HG03520 (cell line): ENCODE data around the gene GJA1.
A peak's percentile ranks its signal among the peaks of the same experiment; 100 is the strongest.
"Not testable (repeated sequence)": the region's sequence is repeated elsewhere in the genome, so short reads cannot be mapped to it uniquely, and the experiment has no call there.

Source experiments
- ATAC-seq: cut with Tn5 transposase; IDR thresholded peaks from one replicate; pipeline ENCODE4 v1.9.1; 2021; ENCODE audit warnings: mild to moderate bottlenecking, moderate library complexity; ENCODE audit not compliant: unreplicated experiment

Gene GJA1

GRCh38 chr6:121436960-121437850, 1.8 kb downstream of the GJA1 start:
- ATAC-seq, result no peak

DNA sequence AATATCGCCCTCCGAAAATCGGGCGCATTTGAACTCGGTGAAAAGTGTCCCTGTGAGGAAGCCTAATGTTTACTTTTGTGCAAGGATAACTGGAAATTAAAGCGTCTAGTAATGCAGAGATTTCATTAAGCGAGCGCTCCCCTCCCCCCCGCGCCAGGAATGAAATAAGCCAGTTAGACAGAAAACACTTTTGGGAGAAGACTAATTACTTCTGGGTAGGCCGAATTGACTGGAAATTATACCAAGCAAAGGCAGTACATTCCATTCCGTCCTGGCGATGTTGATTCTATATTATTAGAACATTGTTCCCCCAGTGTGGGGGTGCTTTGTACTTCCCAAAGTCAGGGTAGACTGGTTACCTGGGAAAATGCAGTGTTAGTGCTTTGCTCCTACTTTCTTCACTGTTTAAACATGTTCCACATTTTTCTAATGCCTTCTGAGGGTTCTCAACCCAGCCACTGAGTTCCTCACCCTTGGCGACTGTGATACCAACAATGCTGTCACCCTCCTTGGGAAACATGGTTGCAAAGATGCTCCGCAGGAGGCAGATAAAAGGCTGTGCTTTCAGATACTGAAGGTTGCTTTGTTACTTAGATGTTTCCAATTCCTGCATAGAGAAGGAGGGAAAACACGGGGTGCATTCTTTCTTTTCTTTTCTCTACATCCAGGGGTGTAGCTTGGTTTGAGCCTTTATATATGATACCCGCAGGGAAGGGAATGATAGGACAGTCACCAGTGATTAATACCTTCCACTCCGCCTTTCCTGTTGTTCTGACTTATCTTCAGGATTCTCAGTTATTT, 2.6 kb downstream of the GJA1 start:
- no peak for ATAC-seq

- no peak for ATAC-seq
Measured at GRCh38 chr6:121438869-121439268, 3.4 kb downstream of the GJA1 start.

- ATAC-seq, result no peak
Measured at GRCh38 chr6:121439475-121439874, 4.0 kb downstream of the GJA1 start.

DNA sequence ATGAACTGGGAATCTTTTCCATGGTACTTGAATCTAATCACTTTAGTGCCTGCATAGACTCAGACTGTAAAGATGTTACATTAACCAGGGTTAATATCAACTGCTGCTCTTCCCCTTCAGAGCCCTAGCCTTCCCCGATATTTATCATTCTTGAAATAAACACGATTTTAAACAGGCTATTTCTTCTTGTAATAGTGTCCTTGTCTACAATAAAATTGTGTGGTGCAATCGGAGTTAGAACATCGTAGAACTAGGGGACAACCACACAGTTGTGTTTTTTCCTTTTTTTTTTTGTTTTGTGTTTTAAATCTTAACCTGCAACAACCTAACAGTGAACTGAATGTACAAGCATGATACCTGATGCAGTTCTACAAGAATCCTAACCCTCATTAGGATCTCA, 4.5 kb downstream of the GJA1 start:
- ATAC-seq, result no peak

DNA sequence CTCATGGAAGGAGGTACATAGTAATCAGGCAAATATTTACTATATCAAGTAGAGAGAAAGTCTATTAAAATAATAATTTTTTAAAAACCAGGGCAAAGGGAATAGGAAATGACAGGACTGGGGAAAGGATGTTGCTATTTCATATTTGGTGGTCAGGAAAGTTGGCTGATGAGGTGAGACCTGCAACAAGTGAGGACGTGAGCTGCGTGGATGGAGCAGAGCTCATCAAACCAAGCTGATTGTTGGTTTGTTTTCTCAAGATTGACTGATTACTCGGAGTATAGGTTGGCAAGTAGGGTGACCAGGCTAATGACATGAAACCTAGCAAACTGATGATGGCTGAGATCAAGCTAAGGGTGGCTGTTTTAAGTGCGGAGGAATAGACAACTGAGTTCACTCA, 6.0 kb downstream of the GJA1 start:
- no peak for ATAC-seq

DNA sequence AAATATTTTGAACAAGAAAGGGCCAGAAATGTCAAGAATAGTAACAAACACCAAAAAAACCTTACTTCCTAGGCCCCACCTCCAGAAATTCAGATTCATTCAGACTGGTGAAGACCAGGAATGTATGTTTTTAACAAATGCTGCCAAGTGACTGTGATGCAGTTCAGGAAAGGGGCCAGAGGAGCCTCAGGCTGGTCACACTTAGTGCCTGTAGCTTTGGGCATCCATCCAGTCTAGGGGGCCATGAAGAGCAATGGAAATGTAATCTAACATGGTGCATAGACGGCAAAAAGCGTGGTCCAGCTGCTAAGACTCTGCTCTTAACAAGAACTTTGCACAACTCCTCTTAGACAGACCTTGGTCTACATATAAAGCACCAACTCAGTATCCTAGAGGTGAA, 7.1 kb downstream of the GJA1 start:
- no peak for ATAC-seq

DNA sequence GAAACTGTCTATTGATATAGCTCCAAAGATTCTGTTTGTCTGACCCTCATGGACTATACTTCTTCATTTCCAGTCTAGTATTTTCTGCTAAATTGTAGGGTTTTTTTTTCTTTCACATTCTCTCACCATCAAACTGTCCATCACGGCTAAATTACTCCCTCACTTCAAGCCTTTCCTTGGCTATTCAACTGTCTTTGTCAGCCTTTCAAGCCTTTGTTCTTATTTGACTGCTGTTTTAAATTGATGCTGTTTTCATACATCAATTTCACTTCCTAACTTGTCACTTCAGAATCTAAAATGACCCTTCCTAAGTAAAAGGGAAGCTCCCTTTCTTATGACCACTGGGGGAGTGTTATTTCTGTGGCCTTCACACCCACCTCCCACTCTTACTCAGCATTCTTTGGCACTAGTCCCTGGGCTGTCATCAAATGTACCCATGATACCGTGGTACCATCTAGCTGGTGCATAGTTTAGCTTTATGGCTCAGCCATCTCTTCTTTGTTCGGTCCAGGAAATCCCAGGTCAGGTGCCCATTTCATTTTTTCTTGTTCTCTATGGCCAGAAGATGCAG, 8.6 kb downstream of the GJA1 start:
- ATAC-seq, result no peak

- ATAC-seq, result not testable (repeated sequence)
Measured at GRCh38 chr6:121446705-121447104, 11.3 kb downstream of the GJA1 start.

- not testable (repeated sequence) for ATAC-seq
Measured at GRCh38 chr6:121447746-121448145, 12.3 kb downstream of the GJA1 start.

DNA sequence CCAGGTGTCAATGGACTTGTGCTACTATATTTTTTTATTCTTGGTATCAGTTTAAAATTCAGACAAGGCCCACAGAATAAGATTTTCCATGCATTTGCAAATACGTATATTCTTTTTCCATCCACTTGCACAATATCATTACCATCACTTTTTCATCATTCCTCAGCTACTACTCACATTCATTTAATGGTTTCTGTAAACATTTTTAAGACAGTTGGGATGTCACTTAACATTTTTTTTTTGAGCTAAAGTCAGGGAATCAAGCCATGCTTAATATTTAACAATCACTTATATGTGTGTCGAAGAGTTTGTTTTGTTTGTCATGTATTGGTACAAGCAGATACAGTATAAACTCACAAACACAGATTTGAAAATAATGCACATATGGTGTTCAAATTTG, 13.1 kb downstream of the GJA1 start:
- not testable (repeated sequence) for ATAC-seq

- ATAC-seq, result no peak
Measured at GRCh38 chr6:121449331-121449730, 13.9 kb downstream of the GJA1 start.

DNA sequence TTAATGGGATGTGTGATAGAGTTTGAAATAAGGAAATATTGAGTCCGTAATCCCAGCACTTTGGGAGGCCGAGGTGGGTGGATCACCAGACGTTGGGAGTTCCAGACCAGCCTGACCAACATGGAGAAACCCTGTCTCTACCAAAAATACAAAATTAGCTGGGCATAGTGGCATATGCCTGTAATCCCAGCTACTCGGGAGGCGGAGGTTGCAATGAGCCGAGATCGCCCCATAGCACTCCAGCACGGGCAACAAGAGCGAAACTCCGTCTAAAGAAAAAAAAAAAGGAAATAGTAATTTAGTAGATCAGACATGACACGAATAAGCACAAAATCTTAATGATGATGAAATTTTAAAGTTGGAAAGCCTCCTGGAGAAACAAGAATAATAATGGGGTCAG, 14.8 kb downstream of the GJA1 start:
- ATAC-seq, result no peak

GRCh38 chr6:121451250-121451649, 15.8 kb downstream of the GJA1 start:
- ATAC-seq, result no peak

- ATAC-seq, result no peak
Measured at GRCh38 chr6:121453191-121453590, 17.7 kb downstream of the GJA1 start.

- ATAC-seq, result peak; percentile 78
Measured at GRCh38 chr6:121460170-121460569, 24.7 kb downstream of the GJA1 start.

DNA sequence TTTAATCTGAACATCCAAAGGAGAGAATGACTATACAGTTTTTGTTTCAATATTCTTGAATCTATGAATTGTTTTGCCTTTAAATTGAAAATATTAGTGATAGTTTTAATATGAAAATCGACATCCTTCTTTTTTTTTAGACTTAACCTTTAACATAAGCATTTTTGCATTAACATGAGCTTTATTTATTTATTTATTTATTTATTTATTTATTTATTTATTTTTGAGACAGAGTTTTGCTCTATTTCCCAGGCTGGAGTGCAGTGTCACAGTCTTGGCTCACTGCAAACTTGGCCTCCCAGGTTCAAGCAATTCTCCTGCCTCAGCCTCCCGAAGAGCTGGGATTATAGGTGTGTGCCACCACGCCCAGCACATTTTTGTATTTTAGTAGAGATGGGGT, 27.6 kb downstream of the GJA1 start:
- ATAC-seq, result no peak

DNA sequence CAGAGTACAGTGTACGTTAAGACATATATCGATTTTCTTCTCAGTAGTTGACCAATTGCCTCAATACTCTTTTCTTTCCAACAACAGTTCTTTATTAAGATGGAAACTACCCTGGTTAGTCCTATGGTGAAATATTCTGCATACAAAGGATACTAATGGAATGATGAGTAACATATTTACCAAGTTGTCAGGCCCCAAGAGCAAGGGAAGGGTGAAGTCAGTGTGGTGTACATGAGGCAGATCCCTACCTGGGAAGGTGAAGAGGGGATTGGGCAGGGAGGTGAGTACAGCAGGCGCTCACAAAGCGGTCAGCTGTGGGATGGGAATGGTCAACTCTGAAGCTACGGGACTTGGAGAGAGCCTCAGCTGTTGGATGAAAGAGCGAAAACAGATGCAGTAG, 29.7 kb downstream of the GJA1 start:
- no peak for ATAC-seq

DNA sequence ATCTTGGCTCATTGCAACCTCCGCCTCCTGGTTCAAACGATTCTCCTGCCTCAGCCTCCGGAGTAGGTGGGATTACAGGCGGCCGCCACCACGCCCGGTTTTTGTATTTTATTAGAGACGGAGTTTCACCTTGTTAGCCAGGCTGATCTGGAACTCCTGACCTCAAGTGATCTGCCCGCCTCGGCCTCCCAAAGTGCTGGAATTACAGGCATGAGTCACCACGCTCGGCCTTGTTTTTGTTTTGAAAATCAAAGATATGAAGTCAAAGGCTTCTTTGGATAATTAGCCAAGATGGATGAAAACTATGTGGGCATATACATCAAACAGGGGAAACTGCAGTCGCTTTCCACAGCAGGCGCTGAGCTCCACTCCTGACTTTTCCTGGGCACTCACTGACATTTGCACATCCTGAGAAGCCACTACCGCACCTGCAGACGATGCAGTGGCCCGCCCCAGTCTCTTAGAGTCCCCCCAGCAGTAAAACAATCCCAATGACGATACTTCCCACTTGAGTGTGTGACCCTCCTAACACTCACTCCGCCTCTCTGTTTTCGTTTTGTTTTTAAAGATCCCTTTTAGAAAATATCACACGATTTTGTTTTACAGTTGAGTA, 44.1 kb downstream of the GJA1 start:
- ATAC-seq, result no peak

DNA sequence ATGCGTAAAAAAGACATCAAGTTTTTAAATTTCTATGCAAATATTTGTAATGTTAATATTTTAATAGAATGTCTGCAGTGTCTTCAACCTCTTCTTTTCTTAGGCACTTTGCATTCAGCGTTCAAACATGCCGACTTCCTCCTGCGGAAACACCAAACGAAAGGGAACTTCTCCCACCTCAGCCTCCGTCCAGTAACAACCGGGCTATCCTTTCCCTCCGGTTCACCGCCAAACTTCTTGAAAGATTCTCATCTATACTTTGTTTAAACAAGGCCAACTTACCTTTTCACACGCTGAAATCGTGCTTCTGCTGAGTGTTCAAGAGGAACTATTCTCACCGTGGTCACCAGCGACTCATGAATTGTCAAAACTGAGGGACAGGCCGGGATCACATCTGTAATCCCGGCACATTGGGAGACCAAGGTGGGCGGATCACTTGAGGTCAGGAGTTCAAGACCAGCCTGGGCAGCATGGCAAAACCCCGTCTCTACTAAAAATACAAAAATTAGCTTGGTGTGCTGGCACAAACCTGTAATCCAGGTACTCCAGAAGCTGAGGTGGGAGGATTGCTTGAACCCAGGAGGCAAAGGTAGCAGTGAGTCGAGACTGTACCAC, 44.8 kb downstream of the GJA1 start:
- ATAC-seq, result no peak
